ENCODE results near the gene SERP2. TPM values are rescaled to one million over a fixed set of nuclear protein-coding genes. Genes with fewer than 3 reads are reported as not detected.

SERP2 gene
- total RNA-seq, 1 donor from 2014 or later = 14.0 TPM

- no peaks in the 10 kb centered on the region for H3K36me3 Mint-ChIP-seq (ENCODE audit: low read depth)
- no peak for DNase-seq (ENCODE audit: low read depth, low spot score)
- no peak for TF ChIP-seq CTCF (conservative IDR thresholded peaks at IDR 0.05)
- no peaks in the 10 kb centered on the region for H3K9me3 Mint-ChIP-seq
- no peaks in the 10 kb centered on the region for H3K27me3 Mint-ChIP-seq (ENCODE audit: low read depth)
- H3K27ac Mint-ChIP-seq (ENCODE audit: unreplicated experiment) = no peak overlapping the region
- peaks cover 38% of the 10 kb centered on the region for H3K4me1 Mint-ChIP-seq
- H3K4me3 Mint-ChIP-seq = no peak overlapping the region
Measured at GRCh38 chr13:44364345-44365000, 9.2 kb upstream of the SERP2 start.

- no peaks in the 10 kb centered on the region for H3K27me3 Mint-ChIP-seq (ENCODE audit: low read depth)
- no peaks in the 10 kb centered on the region for H3K36me3 Mint-ChIP-seq (ENCODE audit: low read depth)
- no peak overlapping the region for H3K27ac Mint-ChIP-seq (ENCODE audit: unreplicated experiment)
- no peak for DNase-seq (ENCODE audit: low read depth, low spot score)
- H3K4me3 Mint-ChIP-seq = no peak overlapping the region
- no peaks in the 10 kb centered on the region for H3K9me3 Mint-ChIP-seq
- no peak for TF ChIP-seq CTCF (conservative IDR thresholded peaks at IDR 0.05)
- H3K4me1 Mint-ChIP-seq = peaks cover 38% of the 10 kb centered on the region
Measured at GRCh38 chr13:44365008-44365407, 8.6 kb upstream of the SERP2 start.

GRCh38 chr13:44365899-44366298, 7.7 kb upstream of the SERP2 start:
- TF ChIP-seq CTCF (conservative IDR thresholded peaks at IDR 0.05) = no peak
- H3K4me1 Mint-ChIP-seq = peaks cover 38% of the 10 kb centered on the region
- H3K27ac Mint-ChIP-seq (ENCODE audit: unreplicated experiment) = no peak overlapping the region
- H3K4me3 Mint-ChIP-seq = no peak overlapping the region
- no peaks in the 10 kb centered on the region for H3K36me3 Mint-ChIP-seq (ENCODE audit: low read depth)
- no peaks in the 10 kb centered on the region for H3K27me3 Mint-ChIP-seq (ENCODE audit: low read depth)
- no peaks in the 10 kb centered on the region for H3K9me3 Mint-ChIP-seq
- DNase-seq (ENCODE audit: low read depth, low spot score) = no peak

GRCh38 chr13:44368062-44368591, 5.5 kb upstream of the SERP2 start:
- TF ChIP-seq CTCF (conservative IDR thresholded peaks at IDR 0.05) = no peak
- H3K9me3 Mint-ChIP-seq = no peaks in the 10 kb centered on the region
- H3K4me1 Mint-ChIP-seq = peaks cover 46% of the 10 kb centered on the region
- H3K36me3 Mint-ChIP-seq (ENCODE audit: low read depth) = no peaks in the 10 kb centered on the region
- no peak overlapping the region for H3K4me3 Mint-ChIP-seq
- no peak overlapping the region for H3K27ac Mint-ChIP-seq (ENCODE audit: unreplicated experiment)
- DNase-seq (ENCODE audit: low read depth, low spot score) = no peak
- no peaks in the 10 kb centered on the region for H3K27me3 Mint-ChIP-seq (ENCODE audit: low read depth)

GRCh38 chr13:44368599-44369368, 4.8 kb upstream of the SERP2 start:
- DNase-seq (ENCODE audit: low read depth, low spot score) = no peak
- TF ChIP-seq CTCF (conservative IDR thresholded peaks at IDR 0.05) = no peak
- Mint-ChIP-seq H3K36me3 (ENCODE audit: low read depth) (no peaks in the 10 kb centered on the region), H3K4me1 (peaks cover 46% of the 10 kb centered on the region), H3K9me3 (no peaks in the 10 kb centered on the region), H3K4me3 (no peak overlapping the region), H3K27me3 (ENCODE audit: low read depth) (no peaks in the 10 kb centered on the region), H3K27ac (ENCODE audit: unreplicated experiment) (no peak overlapping the region)

Measured in neural crest cell (in vitro differentiated cells).